HepG2 (cell line): ENCODE results near the gene UBC. TPM values are rescaled to one million over a fixed set of nuclear protein-coding genes. Genes with fewer than 3 reads are reported as not detected.

ENCODE experiments used
- ELF1 ChIP-seq: sonication (generic); formaldehyde crosslinking; IDR thresholded peaks from 2 replicates; pipeline ENCODE4 v1.4.0; 2020; ENCODE audit warnings: missing genetic modification reagents
- FOXM1 ChIP-seq: sonication (generic); formaldehyde crosslinking; IDR thresholded peaks from 2 replicates; pipeline ENCODE4 v1.5.0; 2020; ENCODE audit warnings: missing genetic modification reagents
- KDM1A ChIP-seq: IDR thresholded peaks from 2 replicates; pipeline ENCODE4 v1.6.1; 2016; ENCODE audit warnings: missing compliant biosample characterization
- MAFF ChIP-seq: IDR thresholded peaks from 2 replicates; pipeline ENCODE4 v1.6.1; 2011; ENCODE audit warnings: low read depth, low read length, improper control_type of control experiment
- SMARCC2 ChIP-seq: fragments of 450-650 bp; IDR thresholded peaks from 2 replicates; pipeline ENCODE4 v1.6.1; 2017; ENCODE audit warnings: antibody characterized with exemption, mild to moderate bottlenecking
- SNRNP70 ChIP-seq: fragments of 200-400 bp; formaldehyde crosslinking; IDR thresholded peaks from 2 replicates; pipeline ENCODE4 v1.6.1; 2017; ENCODE audit warnings: mild to moderate bottlenecking, low read depth, low read length, moderate library complexity
- ZFP36L2 ChIP-seq: sonication (generic); formaldehyde crosslinking; IDR thresholded peaks from 2 replicates; pipeline ENCODE4 v1.4.0; 2020; ENCODE audit warnings: missing genetic modification reagents
- ZNF354B ChIP-seq: sonication (generic); formaldehyde crosslinking; IDR thresholded peaks from 2 replicates; pipeline ENCODE4 v1.8.0; 2022; ENCODE audit warnings: mild to moderate bottlenecking, missing genetic modification reagents
- ZNF878 ChIP-seq: sonication (generic); formaldehyde crosslinking; IDR thresholded peaks from 2 replicates; pipeline ENCODE4 v1.8.1; 2023; ENCODE audit warnings: mild to moderate bottlenecking, missing genetic modification reagents, moderate library complexity
- ZSCAN9 ChIP-seq: IDR thresholded peaks from 2 replicates; pipeline ENCODE4 v1.6.1; 2016; ENCODE audit warnings: borderline replicate concordance
- polyA plus RNA-seq, 8 experiments: library from polyadenylated mRNA; depleted of rRNA in 3 of 8; stranded (reverse) in 7 of 8; unstranded in 1 of 8; fragments of >200 nt; fragmentation: Illumina TruSeq in 4 of 8; extraction: Trizol in 4 of 8; gene quantifications; 2 replicates each; pipeline versions ENCODE4 v1.2.1 to v1.2.3, GENCODE V29; 2011 to 2016; ENCODE audit warnings: low read depth in 4 of 8, missing spikeins in 1 of 8, mixed read lengths in 1 of 8; ENCODE audit not compliant: insufficient read depth in 1 of 8
- total RNA-seq, 5 experiments: library from RNA; depleted of rRNA; stranded (reverse); fragments of >200 nt; fragmentation: Illumina TruSeq; extraction: Trizol; gene quantifications; 2 replicates each; pipeline ENCODE4 v1.2.3, GENCODE V29; 2016; ENCODE audit warnings: low read depth in 1 of 5
- TF ChIP-seq, protein P1 (sequence below): sonication (generic); formaldehyde crosslinking; conservative IDR thresholded peaks from 2 replicates; pipeline ENCODE4 v1.4.0; 2020; ENCODE audit warnings: missing genetic modification reagents
- TF ChIP-seq, protein P2 (sequence below), 2 experiments: fragments of 450-650 bp in 1 of 2; sonication (generic) in 1 of 2; formaldehyde crosslinking in 1 of 2; IDR thresholded peaks; 2 replicates each; pipeline versions ENCODE4 v1.6.1 to v1.8.0; 2016 to 2022; ENCODE audit warnings: antibody characterized with exemption in 1 of 2, mild to moderate bottlenecking in 1 of 2, missing genetic modification reagents in 1 of 2
- TF ChIP-seq, protein P3 (sequence below): sonication (generic); formaldehyde crosslinking; IDR thresholded peaks from 2 replicates; pipeline ENCODE4 v1.5.1; 2020; ENCODE audit warnings: mild to moderate bottlenecking, missing genetic modification reagents, borderline replicate concordance

The UBC gene
- total and polyA plus RNA-seq, 2 of the 13 experiments (the other 11 are each of a cell fraction or from before 2014, with no cell fraction given), result 805 to 1,432 TPM

DNA sequence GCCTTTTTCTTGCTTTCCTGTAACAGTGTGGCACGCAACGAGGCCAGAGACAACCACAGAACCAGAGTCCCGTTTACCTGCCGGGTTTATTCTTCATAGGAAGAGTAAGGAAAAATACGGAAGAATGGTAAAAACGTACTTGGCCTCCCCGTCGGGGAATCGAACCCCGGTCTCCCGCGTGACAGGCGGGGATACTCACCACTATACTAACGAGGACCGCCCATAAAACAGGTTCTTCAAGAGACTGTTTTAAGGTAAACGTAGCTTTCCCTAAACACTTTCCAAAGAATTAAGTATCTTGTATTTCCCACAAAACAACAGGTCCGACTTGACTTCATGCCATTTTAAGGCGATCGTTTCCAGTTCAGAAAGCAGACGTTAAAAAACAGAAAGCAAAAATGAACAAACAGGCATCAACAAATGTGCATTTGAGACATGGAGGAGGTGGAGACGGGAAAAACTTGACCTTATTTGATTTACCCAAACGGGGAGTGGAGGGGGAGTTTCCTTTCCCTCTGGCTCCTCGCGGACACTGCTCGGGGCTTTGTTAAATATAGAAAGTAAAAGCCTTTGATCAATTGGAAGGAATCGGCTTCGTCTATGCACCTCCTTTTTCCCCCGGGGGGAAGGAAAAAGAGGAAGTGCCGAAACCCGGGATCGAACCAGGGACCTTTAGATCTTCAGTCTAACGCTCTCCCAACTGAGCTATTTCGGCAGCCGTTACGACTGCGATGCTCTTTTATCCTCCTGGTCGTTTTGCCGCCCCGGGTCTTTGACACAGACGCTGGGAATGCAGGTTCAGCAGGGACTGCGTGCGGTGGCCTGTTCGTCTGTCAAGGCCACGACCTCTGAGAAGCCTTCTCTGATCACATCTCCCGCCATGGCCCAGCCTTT lies 13.0 kb upstream of the UBC start (continued):
- TF ChIP-seq, protein P1, sequence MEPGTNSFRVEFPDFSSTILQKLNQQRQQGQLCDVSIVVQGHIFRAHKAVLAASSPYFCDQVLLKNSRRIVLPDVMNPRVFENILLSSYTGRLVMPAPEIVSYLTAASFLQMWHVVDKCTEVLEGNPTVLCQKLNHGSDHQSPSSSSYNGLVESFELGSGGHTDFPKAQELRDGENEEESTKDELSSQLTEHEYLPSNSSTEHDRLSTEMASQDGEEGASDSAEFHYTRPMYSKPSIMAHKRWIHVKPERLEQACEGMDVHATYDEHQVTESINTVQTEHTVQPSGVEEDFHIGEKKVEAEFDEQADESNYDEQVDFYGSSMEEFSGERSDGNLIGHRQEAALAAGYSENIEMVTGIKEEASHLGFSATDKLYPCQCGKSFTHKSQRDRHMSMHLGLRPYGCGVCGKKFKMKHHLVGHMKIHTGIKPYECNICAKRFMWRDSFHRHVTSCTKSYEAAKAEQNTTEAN, result peak; percentile 31
- TF ChIP-seq, protein P2, sequence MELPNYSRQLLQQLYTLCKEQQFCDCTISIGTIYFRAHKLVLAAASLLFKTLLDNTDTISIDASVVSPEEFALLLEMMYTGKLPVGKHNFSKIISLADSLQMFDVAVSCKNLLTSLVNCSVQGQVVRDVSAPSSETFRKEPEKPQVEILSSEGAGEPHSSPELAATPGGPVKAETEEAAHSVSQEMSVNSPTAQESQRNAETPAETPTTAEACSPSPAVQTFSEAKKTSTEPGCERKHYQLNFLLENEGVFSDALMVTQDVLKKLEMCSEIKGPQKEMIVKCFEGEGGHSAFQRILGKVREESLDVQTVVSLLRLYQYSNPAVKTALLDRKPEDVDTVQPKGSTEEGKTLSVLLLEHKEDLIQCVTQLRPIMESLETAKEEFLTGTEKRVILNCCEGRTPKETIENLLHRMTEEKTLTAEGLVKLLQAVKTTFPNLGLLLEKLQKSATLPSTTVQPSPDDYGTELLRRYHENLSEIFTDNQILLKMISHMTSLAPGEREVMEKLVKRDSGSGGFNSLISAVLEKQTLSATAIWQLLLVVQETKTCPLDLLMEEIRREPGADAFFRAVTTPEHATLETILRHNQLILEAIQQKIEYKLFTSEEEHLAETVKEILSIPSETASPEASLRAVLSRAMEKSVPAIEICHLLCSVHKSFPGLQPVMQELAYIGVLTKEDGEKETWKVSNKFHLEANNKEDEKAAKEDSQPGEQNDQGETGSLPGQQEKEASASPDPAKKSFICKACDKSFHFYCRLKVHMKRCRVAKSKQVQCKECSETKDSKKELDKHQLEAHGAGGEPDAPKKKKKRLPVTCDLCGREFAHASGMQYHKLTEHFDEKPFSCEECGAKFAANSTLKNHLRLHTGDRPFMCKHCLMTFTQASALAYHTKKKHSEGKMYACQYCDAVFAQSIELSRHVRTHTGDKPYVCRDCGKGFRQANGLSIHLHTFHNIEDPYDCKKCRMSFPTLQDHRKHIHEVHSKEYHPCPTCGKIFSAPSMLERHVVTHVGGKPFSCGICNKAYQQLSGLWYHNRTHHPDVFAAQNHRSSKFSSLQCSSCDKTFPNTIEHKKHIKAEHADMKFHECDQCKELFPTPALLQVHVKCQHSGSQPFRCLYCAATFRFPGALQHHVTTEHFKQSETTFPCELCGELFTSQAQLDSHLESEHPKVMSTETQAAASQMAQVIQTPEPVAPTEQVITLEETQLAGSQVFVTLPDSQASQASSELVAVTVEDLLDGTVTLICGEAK (IDR thresholded peaks at IDR 0.05), result no peak
- TF ChIP-seq, protein P2 (CRISPR knock-in tag; IDR thresholded peaks at IDR 0.05), result peak; percentile 8; the same call in 1 of the 2 replicates
- TF ChIP-seq SMARCC2 (no peak), ZSCAN9 (peak; percentile 39), MAFF (peak; percentile 22; the same call in 1 of the 2 replicates), SNRNP70 (no peak), ZFP36L2 (no peak), ZNF878 (CRISPR knock-in tag) (no peak), KDM1A (CRISPR knock-in tag) (no peak), FOXM1 (CRISPR knock-in tag) (no peak), ZNF354B (CRISPR knock-in tag) (no peak), ELF1 (CRISPR knock-in tag) (peak; percentile 51; the same call in 1 of the 2 replicates)
- TF ChIP-seq, protein P3, sequence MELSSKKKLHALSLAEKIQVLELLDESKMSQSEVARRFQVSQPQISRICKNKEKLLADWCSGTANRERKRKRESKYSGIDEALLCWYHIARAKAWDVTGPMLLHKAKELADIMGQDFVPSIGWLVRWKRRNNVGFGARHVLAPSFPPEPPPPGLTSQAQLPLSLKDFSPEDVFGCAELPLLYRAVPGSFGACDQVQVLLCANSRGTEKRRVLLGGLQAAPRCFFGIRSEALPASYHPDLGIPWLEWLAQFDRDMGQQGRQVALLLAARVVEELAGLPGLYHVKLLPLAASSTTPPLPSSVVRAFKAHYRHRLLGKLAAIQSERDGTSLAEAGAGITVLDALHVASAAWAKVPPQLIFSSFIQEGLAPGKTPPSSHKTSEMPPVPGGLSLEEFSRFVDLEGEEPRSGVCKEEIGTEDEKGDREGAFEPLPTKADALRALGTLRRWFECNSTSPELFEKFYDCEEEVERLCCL (CRISPR knock-in tag), result peak; percentile 62
